ENCODE results near the gene DNAH10. TPM values are rescaled to one million over a fixed set of nuclear protein-coding genes. Genes with fewer than 3 reads are reported as not detected.

Gene DNAH10
- total RNA-seq, 1 donor from 2014 or later = 0.17 TPM

- TF ChIP-seq CTCF (conservative IDR thresholded peaks at IDR 0.05; ENCODE audit: low read depth, low read length) = no peak
- no peak overlapping the region for H3K4me3 ChIP-seq (ENCODE audit: low read depth, low read length)
- DNase-seq (ENCODE audit: low read depth) = no peak
Observed at GRCh38 chr12:123933214-123933613, 171.1 kb downstream of the DNAH10 start.

GRCh38 chr12:123934016-123934620, 172.0 kb downstream of the DNAH10 start:
- no peak for DNase-seq (ENCODE audit: low read depth)
- no peak for TF ChIP-seq CTCF (conservative IDR thresholded peaks at IDR 0.05; ENCODE audit: low read depth, low read length)
- H3K4me3 ChIP-seq (ENCODE audit: low read depth, low read length) = no peak overlapping the region

- DNase-seq (ENCODE audit: low read depth) = no peak
- TF ChIP-seq CTCF (conservative IDR thresholded peaks at IDR 0.05; ENCODE audit: low read depth, low read length) = no peak
- H3K4me3 ChIP-seq (ENCODE audit: low read depth, low read length) = no peak overlapping the region
Observed at GRCh38 chr12:123934829-123935228, 172.7 kb downstream of the DNAH10 start.

GRCh38 chr12:123935956-123936355, 173.9 kb downstream of the DNAH10 start:
- no peak for DNase-seq (ENCODE audit: low read depth)
- no peak overlapping the region for H3K4me3 ChIP-seq (ENCODE audit: low read depth, low read length)
- TF ChIP-seq CTCF (conservative IDR thresholded peaks at IDR 0.05; ENCODE audit: low read depth, low read length) = no peak

GRCh38 chr12:123936471-123936870, 174.4 kb downstream of the DNAH10 start:
- TF ChIP-seq CTCF (conservative IDR thresholded peaks at IDR 0.05; ENCODE audit: low read depth, low read length) = no peak
- no peak overlapping the region for H3K4me3 ChIP-seq (ENCODE audit: low read depth, low read length)
- no peak for DNase-seq (ENCODE audit: low read depth)

- DNase-seq (ENCODE audit: low read depth) = no peak
- no peak overlapping the region for H3K4me3 ChIP-seq (ENCODE audit: low read depth, low read length)
- no peak for TF ChIP-seq CTCF (conservative IDR thresholded peaks at IDR 0.05; ENCODE audit: low read depth, low read length)
Observed at GRCh38 chr12:123936956-123937706, 175.0 kb downstream of the DNAH10 start.

All from epithelial cell of proximal tubule (primary cell).